Measurements from ENCODE around the gene CBX1.
A peak's percentile ranks its signal among the peaks of the same experiment; 100 is the strongest.

The CBX1 gene

GRCh38 chr17:48100591-48101011 is 677 bp downstream of the CBX1 start:
- Histone ChIP-seq H4K8ac (ENCODE audit: low read depth, low read length) (no peak overlapping the region), H3K9ac (ENCODE audit: low read length) (peak overlapping the region; percentile 98), H3K79me2 (ENCODE audit: control insufficient read depth, insufficient read depth, low read length) (peaks cover 40% of the 10 kb centered on the region), H2BK15ac (replicated peaks; ENCODE audit: low read depth) (no peak overlapping the region), H3K4me1 (ENCODE audit: control insufficient read depth, low read depth, low read length) (peaks cover 3% of the 10 kb centered on the region), H3K79me1 (ENCODE audit: low read length) (peaks cover 7% of the 10 kb centered on the region), H3K4me2 (ENCODE audit: low read length) (peak overlapping the region; percentile 90), H3K56ac (ENCODE audit: low read length) (peak overlapping the region; percentile 98), H3K27me3 (ENCODE audit: insufficient read depth, low read length, poor library complexity) (no peaks in the 10 kb centered on the region), H2BK5ac (ENCODE audit: low read length) (peak overlapping the region; percentile 47), H3K4me3 (ENCODE audit: low read length) (peak overlapping the region; percentile 95), H3K23ac (ENCODE audit: low read length) (peak overlapping the region; percentile 48), H3K4ac (ENCODE audit: low read depth, low read length) (peak overlapping the region; percentile 90), H2AK5ac (ENCODE audit: low read length) (no peak overlapping the region), H3K27ac (ENCODE audit: low read depth, low read length) (peak overlapping the region; percentile 99), H3K18ac (ENCODE audit: low read length) (peak overlapping the region; percentile 97), H2BK120ac (ENCODE audit: low read depth, low read length) (no peak overlapping the region), H3K36me3 (ENCODE audit: control insufficient read depth, insufficient read depth, low read length) (no peaks in the 10 kb centered on the region), H4K5ac (ENCODE audit: low read length) (no peak overlapping the region)
- WGBS (ENCODE audit: extremely low coverage, insufficient coverage, low lambda C conversion rate): no CpG with 5 or more reads among the region's 23 CpGs
- peak; percentile 93 for DNase-seq

- H4K8ac ChIP-seq (ENCODE audit: low read depth, low read length): no peak overlapping the region
- peaks cover 3% of the 10 kb centered on the region for H3K4me1 ChIP-seq (ENCODE audit: control insufficient read depth, low read depth, low read length)
- no peaks in the 10 kb centered on the region for H3K36me3 ChIP-seq (ENCODE audit: control insufficient read depth, insufficient read depth, low read length)
- H4K5ac ChIP-seq (ENCODE audit: low read length): no peak overlapping the region
- H3K4ac ChIP-seq (ENCODE audit: low read depth, low read length): no peak overlapping the region
- peaks cover 43% of the 10 kb centered on the region for H3K79me2 ChIP-seq (ENCODE audit: control insufficient read depth, insufficient read depth, low read length)
- H3K23ac ChIP-seq (ENCODE audit: low read length): no peak overlapping the region
- peak overlapping the region; percentile 99 for H3K27ac ChIP-seq (ENCODE audit: low read depth, low read length)
- H2BK120ac ChIP-seq (ENCODE audit: low read depth, low read length): no peak overlapping the region
- H3K4me3 ChIP-seq (ENCODE audit: low read length): peak overlapping the region; percentile 95
- no peaks in the 10 kb centered on the region for H3K27me3 ChIP-seq (ENCODE audit: insufficient read depth, low read length, poor library complexity)
- peak overlapping the region; percentile 74 for H2AK5ac ChIP-seq (ENCODE audit: low read length)
- no peak overlapping the region for H2BK15ac ChIP-seq (replicated peaks; ENCODE audit: low read depth)
- 100% methylated on average over 6 of the region's 10 CpGs for WGBS (ENCODE audit: extremely low coverage, insufficient coverage, low lambda C conversion rate)
- peak overlapping the region; percentile 63 for H2BK5ac ChIP-seq (ENCODE audit: low read length)
- peak overlapping the region; percentile 98 for H3K56ac ChIP-seq (ENCODE audit: low read length)
- H3K18ac ChIP-seq (ENCODE audit: low read length): peak overlapping the region; percentile 51
- peak overlapping the region; percentile 98 for H3K9ac ChIP-seq (ENCODE audit: low read length)
- DNase-seq: no peak
- peaks cover 7% of the 10 kb centered on the region for H3K79me1 ChIP-seq (ENCODE audit: low read length)
- peak overlapping the region; percentile 90 for H3K4me2 ChIP-seq (ENCODE audit: low read length)
Measured at GRCh38 chr17:48100160-48100559, 1.1 kb downstream of the CBX1 start.

- no peak overlapping the region for H3K4me3 ChIP-seq (ENCODE audit: low read length)
- no peak overlapping the region for H3K56ac ChIP-seq (ENCODE audit: low read length)
- H3K27ac ChIP-seq (ENCODE audit: low read depth, low read length): no peak overlapping the region
- no peak overlapping the region for H3K18ac ChIP-seq (ENCODE audit: low read length)
- no peak overlapping the region for H3K4ac ChIP-seq (ENCODE audit: low read depth, low read length)
- H3K9ac ChIP-seq (ENCODE audit: low read length): no peak overlapping the region
- WGBS (ENCODE audit: extremely low coverage, insufficient coverage, low lambda C conversion rate): no CpG with 5 or more reads among the region's 4 CpGs
- no peaks in the 10 kb centered on the region for H3K27me3 ChIP-seq (ENCODE audit: insufficient read depth, low read length, poor library complexity)
- no peak overlapping the region for H2BK120ac ChIP-seq (ENCODE audit: low read depth, low read length)
- H3K79me2 ChIP-seq (ENCODE audit: control insufficient read depth, insufficient read depth, low read length): peaks cover 76% of the 10 kb centered on the region
- H3K23ac ChIP-seq (ENCODE audit: low read length): no peak overlapping the region
- peaks cover 3% of the 10 kb centered on the region for H3K4me1 ChIP-seq (ENCODE audit: control insufficient read depth, low read depth, low read length)
- DNase-seq: no peak
- no peak overlapping the region for H2AK5ac ChIP-seq (ENCODE audit: low read length)
- H3K79me1 ChIP-seq (ENCODE audit: low read length): peaks cover 9% of the 10 kb centered on the region
- no peak overlapping the region for H4K5ac ChIP-seq (ENCODE audit: low read length)
- no peaks in the 10 kb centered on the region for H3K36me3 ChIP-seq (ENCODE audit: control insufficient read depth, insufficient read depth, low read length)
- no peak overlapping the region for H2BK15ac ChIP-seq (replicated peaks; ENCODE audit: low read depth)
- no peak overlapping the region for H3K4me2 ChIP-seq (ENCODE audit: low read length)
- H4K8ac ChIP-seq (ENCODE audit: low read depth, low read length): no peak overlapping the region
- no peak overlapping the region for H2BK5ac ChIP-seq (ENCODE audit: low read length)
Measured at GRCh38 chr17:48095611-48096010, 5.7 kb downstream of the CBX1 start.

GRCh38 chr17:48093341-48094045 is 7.8 kb downstream of the CBX1 start:
- Histone ChIP-seq H2BK5ac (ENCODE audit: low read length) (no peak overlapping the region), H3K4ac (ENCODE audit: low read depth, low read length) (no peak overlapping the region)

GRCh38 chr17:48084932-48085331 is 16.3 kb downstream of the CBX1 start:
- Histone ChIP-seq H2AK5ac (ENCODE audit: low read length) (no peak overlapping the region), H3K18ac (ENCODE audit: low read length) (no peak overlapping the region), H3K79me2 (ENCODE audit: control insufficient read depth, insufficient read depth, low read length) (peaks cover 41% of the 10 kb centered on the region), H3K36me3 (ENCODE audit: control insufficient read depth, insufficient read depth, low read length) (no peaks in the 10 kb centered on the region), H3K27me3 (ENCODE audit: insufficient read depth, low read length, poor library complexity) (no peaks in the 10 kb centered on the region), H3K4me3 (ENCODE audit: low read length) (no peak overlapping the region), H2BK15ac (replicated peaks; ENCODE audit: low read depth) (no peak overlapping the region), H3K79me1 (ENCODE audit: low read length) (peaks cover 10% of the 10 kb centered on the region), H3K4me1 (ENCODE audit: control insufficient read depth, low read depth, low read length) (peaks cover 3% of the 10 kb centered on the region), H3K4me2 (ENCODE audit: low read length) (no peak overlapping the region), H3K9ac (ENCODE audit: low read length) (no peak overlapping the region), H2BK5ac (ENCODE audit: low read length) (no peak overlapping the region), H2BK120ac (ENCODE audit: low read depth, low read length) (no peak overlapping the region), H3K4ac (ENCODE audit: low read depth, low read length) (no peak overlapping the region), H3K56ac (ENCODE audit: low read length) (no peak overlapping the region), H4K5ac (ENCODE audit: low read length) (no peak overlapping the region), H4K8ac (ENCODE audit: low read depth, low read length) (no peak overlapping the region), H3K23ac (ENCODE audit: low read length) (no peak overlapping the region), H3K27ac (ENCODE audit: low read depth, low read length) (no peak overlapping the region)
- no peak for DNase-seq
- no CpG with 5 or more reads among the region's 2 CpGs for WGBS (ENCODE audit: extremely low coverage, insufficient coverage, low lambda C conversion rate)

More at GRCh38 chr17:48093341-48094045, 7.8 kb downstream of the CBX1 start:
- H3K79me1 ChIP-seq (ENCODE audit: low read length): peaks cover 7% of the 10 kb centered on the region
- H3K27ac ChIP-seq (ENCODE audit: low read depth, low read length): no peak overlapping the region
- no peak overlapping the region for H3K4me3 ChIP-seq (ENCODE audit: low read length)
- no peak overlapping the region for H3K56ac ChIP-seq (ENCODE audit: low read length)
- H3K4me1 ChIP-seq (ENCODE audit: control insufficient read depth, low read depth, low read length): no peaks in the 10 kb centered on the region
- no peak overlapping the region for H3K9ac ChIP-seq (ENCODE audit: low read length)
- no peak overlapping the region for H2BK120ac ChIP-seq (ENCODE audit: low read depth, low read length)
- no peak overlapping the region for H2BK15ac ChIP-seq (replicated peaks; ENCODE audit: low read depth)
- H3K27me3 ChIP-seq (ENCODE audit: insufficient read depth, low read length, poor library complexity): no peaks in the 10 kb centered on the region
- WGBS (ENCODE audit: extremely low coverage, insufficient coverage, low lambda C conversion rate): no CpG with 5 or more reads among the region's 11 CpGs
- H3K4me2 ChIP-seq (ENCODE audit: low read length): no peak overlapping the region
- DNase-seq: no peak
- no peak overlapping the region for H2AK5ac ChIP-seq (ENCODE audit: low read length)
- H3K18ac ChIP-seq (ENCODE audit: low read length): no peak overlapping the region
- H3K23ac ChIP-seq (ENCODE audit: low read length): no peak overlapping the region
- H4K8ac ChIP-seq (ENCODE audit: low read depth, low read length): peak overlapping the region; percentile 76
- no peak overlapping the region for H4K5ac ChIP-seq (ENCODE audit: low read length)
- H3K36me3 ChIP-seq (ENCODE audit: control insufficient read depth, insufficient read depth, low read length): no peaks in the 10 kb centered on the region
- H3K79me2 ChIP-seq (ENCODE audit: control insufficient read depth, insufficient read depth, low read length): peaks cover 72% of the 10 kb centered on the region

- Histone ChIP-seq H2BK15ac (replicated peaks; ENCODE audit: low read depth) (no peak overlapping the region), H2BK120ac (ENCODE audit: low read depth, low read length) (no peak overlapping the region), H4K5ac (ENCODE audit: low read length) (no peak overlapping the region), H3K36me3 (ENCODE audit: control insufficient read depth, insufficient read depth, low read length) (no peaks in the 10 kb centered on the region), H3K4me3 (ENCODE audit: low read length) (no peak overlapping the region), H3K27ac (ENCODE audit: low read depth, low read length) (no peak overlapping the region), H3K18ac (ENCODE audit: low read length) (no peak overlapping the region), H4K8ac (ENCODE audit: low read depth, low read length) (no peak overlapping the region), H3K4me1 (ENCODE audit: control insufficient read depth, low read depth, low read length) (peaks cover 3% of the 10 kb centered on the region), H3K27me3 (ENCODE audit: insufficient read depth, low read length, poor library complexity) (no peaks in the 10 kb centered on the region), H3K79me1 (ENCODE audit: low read length) (peaks cover 10% of the 10 kb centered on the region), H3K56ac (ENCODE audit: low read length) (no peak overlapping the region), H3K4ac (ENCODE audit: low read depth, low read length) (no peak overlapping the region), H2BK5ac (ENCODE audit: low read length) (no peak overlapping the region), H3K4me2 (ENCODE audit: low read length) (no peak overlapping the region), H3K23ac (ENCODE audit: low read length) (no peak overlapping the region), H3K79me2 (ENCODE audit: control insufficient read depth, insufficient read depth, low read length) (peaks cover 36% of the 10 kb centered on the region), H3K9ac (ENCODE audit: low read length) (no peak overlapping the region), H2AK5ac (ENCODE audit: low read length) (no peak overlapping the region)
- WGBS (ENCODE audit: extremely low coverage, insufficient coverage, low lambda C conversion rate): no CpG with 5 or more reads among the region's 5 CpGs
- no peak for DNase-seq
Measured at GRCh38 chr17:48081858-48082257, 19.4 kb downstream of the CBX1 start.

All from mesendoderm (in vitro differentiated cells).